Neural cell (in vitro differentiated cells): ENCODE measurements around the gene SLC6A1. TPM values are rescaled to one million over a fixed set of nuclear protein-coding genes. Genes with fewer than 3 reads are reported as not detected.

Experiments
- H2AFZ ChIP-seq: fragments of 200-600, 300-800 bp; sonication (generic), shearing (Covaris generic); 2 replicates; pipeline ENCODE4 v1.6.0; 2014; ENCODE audit warnings: low read depth, mild to moderate bottlenecking, antibody characterized with exemption, low read length, moderate library complexity
- H3F3A ChIP-seq: fragments of 200-600 bp; shearing (Covaris generic); 2 replicates; pipeline ENCODE4 v1.6.1; 2016; ENCODE audit warnings: mild to moderate bottlenecking, moderate library complexity, mixed read lengths, antibody characterized with exemption, low read length; ENCODE audit not compliant: insufficient read depth, poor library complexity, severe bottlenecking
- H3K27ac ChIP-seq: fragments of 200-600, 300-800 bp; sonication (generic), shearing (Covaris generic); 2 replicates; pipeline ENCODE4 v1.5.1; 2014; ENCODE audit warnings: mild to moderate bottlenecking, low read length, moderate library complexity
- H3K27me3 ChIP-seq: fragments of 300-800, 200-600 bp; sonication (generic), shearing (Covaris generic); 2 replicates; pipeline ENCODE4 v1.6.0; 2014; ENCODE audit warnings: mild to moderate bottlenecking, low read depth, low read length, moderate library complexity; ENCODE audit not compliant: insufficient read depth
- H3K36me3 ChIP-seq: fragments of 300-800, 200-600 bp; sonication (generic), shearing (Covaris generic); 2 replicates; pipeline ENCODE4 v1.5.1; 2014; ENCODE audit warnings: mild to moderate bottlenecking, antibody characterized with exemption, low read length, moderate library complexity; ENCODE audit not compliant: insufficient read depth
- H3K4me2 ChIP-seq: fragments of 300-800, 200-600 bp; sonication (generic), shearing (Covaris generic); 2 replicates; pipeline ENCODE4 v1.6.0; 2014; ENCODE audit warnings: mild to moderate bottlenecking, low read length
- H3K4me3 ChIP-seq: fragments of 300-800, 200-600 bp; sonication (generic), shearing (Covaris generic); 2 replicates; pipeline ENCODE4 v1.5.1; 2014; ENCODE audit warnings: mild to moderate bottlenecking, low read length, moderate library complexity
- H3K79me2 ChIP-seq: fragments of 200-600 bp; shearing (Covaris generic); replicated peaks from 2 replicates; pipeline ENCODE4 v1.6.0; 2014; ENCODE audit warnings: mild to moderate bottlenecking, low read length, moderate library complexity; ENCODE audit not compliant: insufficient read depth
- H3K9ac ChIP-seq: fragments of 300-800, 200-600 bp; sonication (generic), shearing (Covaris generic); 2 replicates; pipeline ENCODE4 v1.6.1; 2016; ENCODE audit warnings: mild to moderate bottlenecking, low read length, mixed read lengths
- H3K9me2 ChIP-seq: fragments of 200-600 bp; shearing (Covaris generic); 2 replicates; pipeline ENCODE4 v1.6.1; 2016; ENCODE audit warnings: mild to moderate bottlenecking, low read length, mixed read lengths; ENCODE audit not compliant: insufficient read depth
- H3K9me3 ChIP-seq: fragments of 200-600, 300-800 bp; sonication (generic), shearing (Covaris generic); 2 replicates; pipeline ENCODE4 v1.6.1; 2016; ENCODE audit warnings: mild to moderate bottlenecking, mixed run types, low read length, moderate library complexity, mixed read lengths
- H4K20me1 ChIP-seq: fragments of 200-600 bp; shearing (Covaris generic); 2 replicates; pipeline ENCODE4 v1.6.1; 2016; ENCODE audit warnings: mild to moderate bottlenecking, mixed run types; ENCODE audit not compliant: insufficient read depth
- EP300 ChIP-seq: fragments of 450-650 bp; conservative IDR thresholded peaks from 2 replicates; pipeline ENCODE4 v1.6.1; 2014; ENCODE audit warnings: antibody characterized with exemption, mild to moderate bottlenecking, moderate library complexity; ENCODE audit not compliant: poor library complexity, severe bottlenecking
- EZH2 ChIP-seq: fragments of 200-600, 300-800 bp; shearing (Covaris generic), sonication (generic); IDR thresholded peaks from 2 replicates; pipeline ENCODE4 v1.6.1; 2014; ENCODE audit warnings: antibody characterized with exemption, low read length, borderline replicate concordance, mild to moderate bottlenecking; ENCODE audit not compliant: insufficient read depth, poor library complexity, severe bottlenecking
- MXI1 ChIP-seq: fragments of 450-650 bp; conservative IDR thresholded peaks from 2 replicates; pipeline ENCODE4 v1.6.1; 2014; ENCODE audit warnings: antibody characterized with exemption, mild to moderate bottlenecking; ENCODE audit not compliant: poor library complexity, severe bottlenecking
- POLR2AphosphoS5 ChIP-seq: IDR thresholded peaks from 2 replicates; pipeline ENCODE4 v1.6.1; 2012
- RAD21 ChIP-seq: fragments of 450-650 bp; conservative IDR thresholded peaks from 2 replicates; pipeline ENCODE4 v1.6.1; 2014; ENCODE audit warnings: antibody characterized with exemption, mild to moderate bottlenecking, moderate library complexity
- REST ChIP-seq: IDR thresholded peaks from 2 replicates; pipeline ENCODE4 v1.6.1; 2012; ENCODE audit warnings: borderline replicate concordance
- SMC3 ChIP-seq: fragments of 450-650 bp; conservative IDR thresholded peaks from 2 replicates; pipeline ENCODE4 v1.6.1; 2014; ENCODE audit warnings: antibody characterized with exemption, mild to moderate bottlenecking, moderate library complexity; ENCODE audit not compliant: poor library complexity
- TAF1 ChIP-seq: IDR thresholded peaks from 2 replicates; pipeline ENCODE4 v1.6.1; 2012; ENCODE audit warnings: low read depth
- polyA plus RNA-seq: library from polyadenylated mRNA; depleted of rRNA; stranded (reverse); fragments of >200 nt; gene quantifications from 2 replicates; pipeline ENCODE4 v1.2.3, GENCODE V29; 2014
- TF ChIP-seq, protein P1 (sequence below): fragments of 450-650 bp; IDR thresholded peaks from 2 replicates; pipeline ENCODE4 v1.5.1; 2014; ENCODE audit warnings: antibody characterized with exemption, mild to moderate bottlenecking, moderate library complexity; ENCODE audit not compliant: poor library complexity, severe bottlenecking

The SLC6A1 gene
- polyA plus RNA-seq, 1 donor from 2014 or later, result 43.2 TPM

DNA sequence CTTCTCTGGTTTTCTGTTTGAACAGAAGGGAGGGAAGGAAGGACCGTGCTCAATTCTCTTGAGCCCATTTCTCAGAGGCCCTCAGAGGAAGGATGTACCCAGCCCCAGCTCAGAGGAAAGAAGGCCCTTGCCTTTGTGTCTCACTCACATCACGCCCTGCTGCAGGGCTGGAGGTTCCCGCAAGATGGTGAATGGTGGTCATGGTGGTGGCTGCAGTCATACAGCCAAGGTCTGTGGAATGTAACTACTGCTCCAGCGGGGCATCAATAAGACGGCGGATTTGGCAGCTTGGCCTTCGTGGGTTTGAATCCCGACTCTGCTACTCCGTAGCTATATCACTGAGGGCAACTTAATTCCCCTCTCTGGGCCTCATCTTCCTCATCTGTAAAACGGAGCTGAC, 62.9 kb downstream of the SLC6A1 start:
- TF ChIP-seq SMC3 (no peak), REST (no peak), MXI1 (no peak), POLR2AphosphoS5 (no peak), EP300 (no peak), RAD21 (no peak)
- TF ChIP-seq, protein P1, sequence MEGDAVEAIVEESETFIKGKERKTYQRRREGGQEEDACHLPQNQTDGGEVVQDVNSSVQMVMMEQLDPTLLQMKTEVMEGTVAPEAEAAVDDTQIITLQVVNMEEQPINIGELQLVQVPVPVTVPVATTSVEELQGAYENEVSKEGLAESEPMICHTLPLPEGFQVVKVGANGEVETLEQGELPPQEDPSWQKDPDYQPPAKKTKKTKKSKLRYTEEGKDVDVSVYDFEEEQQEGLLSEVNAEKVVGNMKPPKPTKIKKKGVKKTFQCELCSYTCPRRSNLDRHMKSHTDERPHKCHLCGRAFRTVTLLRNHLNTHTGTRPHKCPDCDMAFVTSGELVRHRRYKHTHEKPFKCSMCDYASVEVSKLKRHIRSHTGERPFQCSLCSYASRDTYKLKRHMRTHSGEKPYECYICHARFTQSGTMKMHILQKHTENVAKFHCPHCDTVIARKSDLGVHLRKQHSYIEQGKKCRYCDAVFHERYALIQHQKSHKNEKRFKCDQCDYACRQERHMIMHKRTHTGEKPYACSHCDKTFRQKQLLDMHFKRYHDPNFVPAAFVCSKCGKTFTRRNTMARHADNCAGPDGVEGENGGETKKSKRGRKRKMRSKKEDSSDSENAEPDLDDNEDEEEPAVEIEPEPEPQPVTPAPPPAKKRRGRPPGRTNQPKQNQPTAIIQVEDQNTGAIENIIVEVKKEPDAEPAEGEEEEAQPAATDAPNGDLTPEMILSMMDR, result no peak
- Histone ChIP-seq H3K9ac (no peak overlapping the region), H3K27ac (no peak overlapping the region), H3K9me3 (no peaks in the 10 kb centered on the region), H3K9me2 (no peaks in the 10 kb centered on the region), H3K79me2 (no peaks in the 10 kb centered on the region), H3K4me3 (no peak overlapping the region), H3F3A (no peaks in the 10 kb centered on the region), H3K4me2 (no peak overlapping the region), H4K20me1 (no peaks in the 10 kb centered on the region), H2AFZ (no peak overlapping the region), H3K27me3 (no peaks in the 10 kb centered on the region), H3K36me3 (no peaks in the 10 kb centered on the region)

DNA sequence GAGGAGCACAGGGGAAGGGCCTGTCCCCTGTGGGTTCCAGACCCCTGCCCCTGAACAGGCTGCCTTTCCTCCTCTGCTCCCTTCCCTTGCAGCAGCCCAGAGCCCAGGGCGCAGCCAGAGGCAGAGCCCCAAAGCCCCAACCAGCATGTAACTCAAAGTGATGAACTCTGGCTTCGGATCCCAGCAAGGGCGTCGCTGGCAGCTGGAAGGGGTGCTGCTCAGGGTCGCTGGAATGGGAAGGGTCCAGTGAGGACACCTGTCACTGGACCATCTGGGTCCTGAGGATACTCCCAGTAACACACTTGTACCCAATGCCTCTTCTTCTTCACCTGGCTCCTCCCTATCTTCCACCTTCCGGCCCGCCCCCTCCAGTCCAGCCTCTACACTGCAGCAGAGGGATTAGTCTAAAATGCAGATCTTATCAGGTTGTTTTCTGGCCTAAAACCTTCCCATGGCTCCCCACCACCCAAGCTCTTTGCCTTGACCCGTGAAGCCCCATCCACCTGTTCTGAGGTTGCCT, 64.0 kb downstream of the SLC6A1 start:
- no peak overlapping the region for H3K27ac ChIP-seq
- no peak overlapping the region for H3K4me3 ChIP-seq
- no peak overlapping the region for H2AFZ ChIP-seq
- H3K36me3 ChIP-seq, result no peaks in the 10 kb centered on the region
- H3K4me2 ChIP-seq, result no peak overlapping the region
- no peaks in the 10 kb centered on the region for H3K9me2 ChIP-seq
- peaks cover 9% of the 10 kb centered on the region for H3K27me3 ChIP-seq
- H3K79me2 ChIP-seq, result no peaks in the 10 kb centered on the region
- H3K9me3 ChIP-seq, result no peaks in the 10 kb centered on the region
- TF ChIP-seq EZH2, result no peak
- no peak for TF ChIP-seq SMC3
- TF ChIP-seq, protein P1, result no peak
- no peak for TF ChIP-seq RAD21
- TF ChIP-seq TAF1, result no peak
- no peak for TF ChIP-seq REST
- no peak for TF ChIP-seq EP300
- no peak for TF ChIP-seq MXI1
- TF ChIP-seq POLR2AphosphoS5, result no peak
- H3K9ac ChIP-seq, result no peak overlapping the region
- H3F3A ChIP-seq, result no peaks in the 10 kb centered on the region
- no peaks in the 10 kb centered on the region for H4K20me1 ChIP-seq
